Measurements from ENCODE around the gene TSSK3. TPM values are rescaled to one million over a fixed set of nuclear protein-coding genes. Genes with fewer than 3 reads are reported as not detected.

Gene TSSK3
- total RNA-seq, 2 donors from 2014 or later: 3.4 to 6.4 TPM

GRCh38 chr1:32364836-32365235 lies 2.5 kb downstream of the TSSK3 start:
- H3K4me3 Mint-ChIP-seq: no peak overlapping the region
- no peaks in the 10 kb centered on the region for H3K9me3 Mint-ChIP-seq
- no peak for TF ChIP-seq CTCF (conservative IDR thresholded peaks at IDR 0.05)
- H3K27ac Mint-ChIP-seq: no peak overlapping the region
- Histone ChIP-seq H3K4me1 (ENCODE audit: control insufficient read depth, insufficient read depth, low read length) (no peaks in the 10 kb centered on the region), H3K9me3 (ENCODE audit: control insufficient read depth, low read length) (no peaks in the 10 kb centered on the region), H3K36me3 (ENCODE audit: control insufficient read depth, insufficient read depth, low read length) (peaks cover 60% of the 10 kb centered on the region), H3K9ac (ENCODE audit: extremely low read depth, low read length, poor library complexity, severe bottlenecking) (no peak overlapping the region), H3K4me3 (ENCODE audit: low read length) (no peak overlapping the region), H3K27ac (ENCODE audit: low read depth, low read length) (no peak overlapping the region), H3K27me3 (ENCODE audit: control insufficient read depth, insufficient read depth, low read length, poor library complexity, severe bottlenecking) (no peaks in the 10 kb centered on the region)
- H3K27me3 Mint-ChIP-seq (ENCODE audit: insufficient read depth): peaks cover 11% of the 10 kb centered on the region
- H3K4me1 Mint-ChIP-seq: peaks cover 4% of the 10 kb centered on the region
- H3K36me3 Mint-ChIP-seq (ENCODE audit: low read depth): peaks cover 56% of the 10 kb centered on the region
- 95 to 100% methylated on average over 2 to 5 of the region's 5 CpGs for WGBS, 2 experiments (ENCODE audit: insufficient coverage in 1 of 2, insufficient read length in 1 of 2)
- no peak for DNase-seq

- peaks cover 63% of the 10 kb centered on the region for H3K36me3 ChIP-seq (ENCODE audit: control insufficient read depth, insufficient read depth, low read length)
- H3K4me3 ChIP-seq (ENCODE audit: low read length): no peak overlapping the region
- no peak for DNase-seq
- no peaks in the 10 kb centered on the region for H3K4me1 ChIP-seq (ENCODE audit: control insufficient read depth, insufficient read depth, low read length)
- H3K9ac ChIP-seq (ENCODE audit: extremely low read depth, low read length, poor library complexity, severe bottlenecking): no peak overlapping the region
- Mint-ChIP-seq H3K36me3 (ENCODE audit: low read depth) (peaks cover 54% of the 10 kb centered on the region), H3K9me3 (no peaks in the 10 kb centered on the region), H3K27ac (no peak overlapping the region), H3K4me3 (no peak overlapping the region), H3K4me1 (peaks cover 4% of the 10 kb centered on the region), H3K27me3 (ENCODE audit: insufficient read depth) (peaks cover 9% of the 10 kb centered on the region)
- no peaks in the 10 kb centered on the region for H3K9me3 ChIP-seq (ENCODE audit: control insufficient read depth, low read length)
- TF ChIP-seq CTCF (conservative IDR thresholded peaks at IDR 0.05): no peak
- no peak overlapping the region for H3K27ac ChIP-seq (ENCODE audit: low read depth, low read length)
- H3K27me3 ChIP-seq (ENCODE audit: control insufficient read depth, insufficient read depth, low read length, poor library complexity, severe bottlenecking): no peaks in the 10 kb centered on the region
- 95 to 100% methylated on average over 3 to 6 of the region's 6 CpGs for WGBS, 2 experiments (ENCODE audit: insufficient coverage in 1 of 2, insufficient read length in 1 of 2)
These were observed 3.1 kb downstream of the TSSK3 start for GRCh38 chr1:32365445-32365844.

- Mint-ChIP-seq H3K27me3 (ENCODE audit: insufficient read depth) (no peaks in the 10 kb centered on the region), H3K36me3 (ENCODE audit: low read depth) (peaks cover 63% of the 10 kb centered on the region), H3K9me3 (no peaks in the 10 kb centered on the region), H3K4me3 (no peak overlapping the region), H3K27ac (no peak overlapping the region), H3K4me1 (no peaks in the 10 kb centered on the region)
- H3K27me3 ChIP-seq (ENCODE audit: control insufficient read depth, insufficient read depth, low read length, poor library complexity, severe bottlenecking): no peaks in the 10 kb centered on the region
- WGBS, 2 experiments (ENCODE audit: insufficient coverage in 1 of 2, insufficient read length in 1 of 2): 93 to 96% methylated on average over 3 to 7 of the region's 7 CpGs
- H3K36me3 ChIP-seq (ENCODE audit: control insufficient read depth, insufficient read depth, low read length): peaks cover 86% of the 10 kb centered on the region
- no peak for DNase-seq
- TF ChIP-seq CTCF (conservative IDR thresholded peaks at IDR 0.05): no peak
- H3K9me3 ChIP-seq (ENCODE audit: control insufficient read depth, low read length): no peaks in the 10 kb centered on the region
- no peak overlapping the region for H3K9ac ChIP-seq (ENCODE audit: extremely low read depth, low read length, poor library complexity, severe bottlenecking)
- no peak overlapping the region for H3K4me3 ChIP-seq (ENCODE audit: low read length)
- no peak overlapping the region for H3K27ac ChIP-seq (ENCODE audit: low read depth, low read length)
- no peaks in the 10 kb centered on the region for H3K4me1 ChIP-seq (ENCODE audit: control insufficient read depth, insufficient read depth, low read length)
These were observed 5.7 kb downstream of the TSSK3 start for GRCh38 chr1:32367912-32368635.
